Effector CD8-positive, alpha-beta T cell (primary cell): ENCODE data around the gene PAAF1.
"Not testable (repeated sequence)": the region's sequence is repeated elsewhere in the genome, so short reads cannot be mapped to it uniquely, and the experiment has no call there.

Source experiments
- DNase-seq: peaks from one replicate; lab custom pipeline; 2025; lab: John Stamatoyannopoulos, UW
- total RNA-seq, 4 experiments: gene quantifications; one replicate each; lab custom pipeline; 2026; lab: John Stamatoyannopoulos, UW

PAAF1 gene
- total RNA-seq = 7.8 to 16.5 (median 11.1) reads per million in 4 experiments

GRCh38 chr11:73876424-73877310 is at the start of gene PAAF1, which contains the start of gene COA4:
Gene PAAF1, plus strand, starts transcription at chr11:73876999. Its CDS starts 23 bp downstream, at chr11:73877022.
Gene COA4, minus strand, starts transcription at chr11:73876846. Its CDS starts 3,468 bp downstream, at chr11:73873378.
- DNase-seq = peak; percentile 91

GRCh38 chr11:73830261-73830660 is 46.5 kb upstream of the PAAF1 start:
- no peak for DNase-seq

GRCh38 chr11:73833067-73833466 is 43.7 kb upstream of the PAAF1 start:
- no peak for DNase-seq

- DNase-seq = no peak
Observed at GRCh38 chr11:73838443-73839122, 38.2 kb upstream of the PAAF1 start.

- no peak for DNase-seq
Observed at GRCh38 chr11:73839123-73839457, 37.7 kb upstream of the PAAF1 start.

- DNase-seq = no peak
Observed at GRCh38 chr11:73851046-73851764, 25.6 kb upstream of the PAAF1 start.

GRCh38 chr11:73852049-73852448 is 24.8 kb upstream of the PAAF1 start:
- DNase-seq = no peak

- DNase-seq = no peak
Observed at GRCh38 chr11:73854680-73855079, 22.1 kb upstream of the PAAF1 start.

- no peak for DNase-seq
Observed at GRCh38 chr11:73856031-73856567, 20.7 kb upstream of the PAAF1 start.

GRCh38 chr11:73859671-73860070 is 17.1 kb upstream of the PAAF1 start:
- DNase-seq = no peak

- no peak for DNase-seq
Observed at GRCh38 chr11:73860202-73860601, 16.6 kb upstream of the PAAF1 start.

GRCh38 chr11:73862986-73863385 is 13.8 kb upstream of the PAAF1 start:
- DNase-seq = no peak

- DNase-seq = no peak
Observed at GRCh38 chr11:73866095-73866579, 10.7 kb upstream of the PAAF1 start.

- no peak for DNase-seq
Observed at GRCh38 chr11:73866586-73866996, 10.2 kb upstream of the PAAF1 start.

GRCh38 chr11:73869332-73869949 is 7.4 kb upstream of the PAAF1 start:
- no peak for DNase-seq

- DNase-seq = no peak
Observed at GRCh38 chr11:73870261-73870660, 6.5 kb upstream of the PAAF1 start.

- no peak for DNase-seq
Observed at GRCh38 chr11:73872749-73873357, 3.9 kb upstream of the PAAF1 start.

GRCh38 chr11:73875380-73875779 is 1.4 kb upstream of the PAAF1 start:
- DNase-seq = no peak

GRCh38 chr11:73875840-73876239 is 959 bp upstream of the PAAF1 start:
- DNase-seq = no peak

- DNase-seq = no peak
Observed at GRCh38 chr11:73878771-73879170, 2.0 kb downstream of the PAAF1 start.

GRCh38 chr11:73880449-73880848 is 3.6 kb downstream of the PAAF1 start:
- DNase-seq = not testable (repeated sequence)
